H1 (cell line): Measurements from ENCODE around the gene STK26. TPM values are rescaled to one million over a fixed set of nuclear protein-coding genes. Genes with fewer than 3 reads are reported as not detected.

Experiments
- CTCF ChIA-PET: fragments of 300-600 bp; sonication (Branson Sonifier 250); formaldehyde crosslinking; loops from one replicate; lab custom pipeline; 2021; ENCODE audit not compliant: partially characterized antibody; lab: Charles Lee
- POLR2A ChIA-PET: fragments of 300-600 bp; sonication (Branson Sonifier 250); formaldehyde crosslinking; loops from one replicate; lab custom pipeline; 2021; ENCODE audit warnings: inconsistent platforms; ENCODE audit not compliant: partially characterized antibody; lab: Charles Lee
- DNase-seq, 2 experiments: peaks; one replicate each; pipeline versions ENCODE4 v3.0.0 to v3.0.0-alpha.2; 2010 to 2022; ENCODE audit warnings: low spot score in 2 of 2, low read depth in 1 of 2, mixed read lengths in 1 of 2
- FAIRE-seq: peaks from 2 replicates; lab custom pipeline; 2011; peaks lifted over from hg19 to GRCh38; lab: Jason Lieb, UNC
- H2AFZ ChIP-seq: 2 replicates; pipeline ENCODE4 v1.8.1; 2012; ENCODE audit warnings: low read length, inconsistent platforms
- H2AK5ac ChIP-seq: 2 replicates; pipeline ENCODE4 v1.6.1; 2013; ENCODE audit warnings: low read depth, low read length
- H2BK120ac ChIP-seq: replicated peaks from 2 replicates; pipeline ENCODE3; 2013; ENCODE audit warnings: low read depth, low read length, inconsistent platforms
- H2BK12ac ChIP-seq: 2 replicates; pipeline ENCODE4 v1.6.1; 2013; ENCODE audit warnings: low read depth, low read length
- H2BK15ac ChIP-seq: 2 replicates; pipeline ENCODE4 v1.6.1; 2013; ENCODE audit warnings: low read length
- H2BK20ac ChIP-seq: 2 replicates; pipeline ENCODE4 v1.6.1; 2013; ENCODE audit warnings: low read length
- H2BK5ac ChIP-seq: 2 replicates; pipeline ENCODE4 v1.6.1; 2013; ENCODE audit warnings: low read depth, low read length
- H3K14ac ChIP-seq: 2 replicates; pipeline ENCODE4 v1.6.1; 2013; ENCODE audit warnings: inconsistent platforms; ENCODE audit not compliant: insufficient read length
- H3K18ac ChIP-seq: 2 replicates; pipeline ENCODE4 v1.6.1; 2013; ENCODE audit warnings: low read length; ENCODE audit errors: extremely low read depth
- H3K23ac ChIP-seq: 2 replicates; pipeline ENCODE4 v1.6.1; 2013; ENCODE audit warnings: inconsistent platforms; ENCODE audit not compliant: insufficient read length
- H3K23me2 ChIP-seq: 2 replicates; pipeline ENCODE4 v1.6.1; 2013; ENCODE audit warnings: low read depth, low read length
- H3K27ac ChIP-seq: 2 replicates; pipeline ENCODE4 v1.6.1; 2011; ENCODE audit warnings: low read depth, low read length, inconsistent platforms
- H3K27me3 ChIP-seq, 4 experiments: replicated peaks in 1 of 4; 1 replicate in 1 of 4; 2 replicates in 3 of 4; pipeline versions ENCODE4 v1.6.1 to v1.8.1; 2011 to 2013; ENCODE audit warnings: low read length in 3 of 4, mild to moderate bottlenecking in 3 of 4, inconsistent platforms in 2 of 4, mixed read lengths in 2 of 4, moderate library complexity in 1 of 4; ENCODE audit not compliant: control insufficient read depth in 3 of 4, insufficient read depth in 3 of 4; ENCODE audit errors: extremely low read depth in 1 of 4
- H3K36me3 ChIP-seq, 4 experiments: 2 replicates each; pipeline versions ENCODE4 v1.6.1 to v1.8.1; 2011 to 2013; ENCODE audit warnings: mild to moderate bottlenecking in 4 of 4, low read length in 3 of 4, moderate library complexity in 2 of 4, control low read depth in 1 of 4, inconsistent platforms in 1 of 4; ENCODE audit not compliant: insufficient read depth in 4 of 4, control insufficient read depth in 2 of 4
- H3K4ac ChIP-seq: replicated peaks from 2 replicates; pipeline ENCODE3; 2013; ENCODE audit warnings: low read length, low read depth, mixed read lengths, inconsistent platforms; ENCODE audit not compliant: insufficient read length
- H3K4me1 ChIP-seq, 4 experiments: replicated peaks in 1 of 4; 1 replicate in 1 of 4; 2 replicates in 3 of 4; pipeline versions ENCODE4 v1.6.1 to v1.8.1; 2011 to 2013; ENCODE audit warnings: low read length in 3 of 4, inconsistent platforms in 2 of 4, mixed read lengths in 1 of 4; ENCODE audit not compliant: insufficient read depth in 4 of 4, control insufficient read depth in 3 of 4
- H3K4me2 ChIP-seq, 2 experiments: 2 replicates each; pipeline versions ENCODE4 v1.6.1 to v1.8.1; 2011 to 2013; ENCODE audit warnings: low read depth in 2 of 2, low read length in 2 of 2, control low read depth in 1 of 2, inconsistent platforms in 1 of 2, mild to moderate bottlenecking in 1 of 2; ENCODE audit not compliant: insufficient read depth in 1 of 2
- H3K4me3 ChIP-seq, 4 experiments: fragments of 200-600, 300-600 bp in 1 of 4; sonication (generic), shearing (Covaris generic), sonication (Bioruptor Twin) in 1 of 4; 2 replicates each; pipeline versions ENCODE4 v1.5.1 to v1.8.1; 2011 to 2016; ENCODE audit warnings: low read length in 4 of 4, low read depth in 3 of 4, control low read depth in 2 of 4, inconsistent platforms in 2 of 4, mild to moderate bottlenecking in 2 of 4, mixed read lengths in 1 of 4, moderate library complexity in 1 of 4; ENCODE audit not compliant: insufficient read depth in 2 of 4; ENCODE audit errors: extremely low read depth in 1 of 4
- H3K56ac ChIP-seq: replicated peaks from 2 replicates; pipeline ENCODE3; 2013; ENCODE audit warnings: low read depth, mild to moderate bottlenecking, mixed read lengths, low read length, inconsistent platforms; ENCODE audit not compliant: insufficient read length
- H3K79me1 ChIP-seq: 2 replicates; pipeline ENCODE4 v1.6.1; 2013; ENCODE audit warnings: low read depth, low read length, control low read depth
- H3K79me2 ChIP-seq, 2 experiments: 2 replicates each; pipeline versions ENCODE4 v1.6.1 to v1.8.1; 2012 to 2013; ENCODE audit warnings: low read length in 2 of 2, mild to moderate bottlenecking in 2 of 2, inconsistent platforms in 1 of 2; ENCODE audit not compliant: insufficient read depth in 2 of 2, control insufficient read depth in 1 of 2
- H3K9ac ChIP-seq, 4 experiments: replicated peaks in 1 of 4; 1 replicate in 1 of 4; 2 replicates in 3 of 4; pipeline versions ENCODE4 v1.6.1 to v1.8.1; 2011 to 2013; ENCODE audit warnings: low read depth in 3 of 4, low read length in 3 of 4, control low read depth in 2 of 4, mild to moderate bottlenecking in 2 of 4, moderate library complexity in 2 of 4, inconsistent platforms in 1 of 4; ENCODE audit errors: extremely low read depth in 1 of 4
- H3K9me3 ChIP-seq, 2 experiments: 2 replicates each; pipeline versions ENCODE4 v1.6.1 to v1.8.1; 2012 to 2013; ENCODE audit warnings: mild to moderate bottlenecking in 2 of 2, moderate library complexity in 2 of 2, control low read depth in 1 of 2, inconsistent platforms in 1 of 2, low read depth in 1 of 2, low read length in 1 of 2, mixed read lengths in 1 of 2; ENCODE audit not compliant: insufficient read depth in 2 of 2
- H4K20me1 ChIP-seq, 2 experiments: replicated peaks in 1 of 2; 2 replicates each; pipeline versions ENCODE3 to v1.8.1; 2011 to 2013; ENCODE audit warnings: inconsistent platforms in 2 of 2, low read length in 2 of 2, mild to moderate bottlenecking in 1 of 2; ENCODE audit not compliant: insufficient read depth in 2 of 2, control insufficient read depth in 1 of 2
- H4K5ac ChIP-seq: 2 replicates; pipeline ENCODE4 v1.6.1; 2013; ENCODE audit warnings: low read length, low read depth, mixed read lengths, inconsistent platforms; ENCODE audit not compliant: insufficient read length
- H4K8ac ChIP-seq: 2 replicates; pipeline ENCODE4 v1.8.0; 2013; ENCODE audit warnings: mild to moderate bottlenecking, moderate library complexity, low read length, inconsistent platforms; ENCODE audit not compliant: insufficient read depth; ENCODE audit errors: extremely low read depth
- H4K91ac ChIP-seq: replicated peaks from 2 replicates; pipeline ENCODE3; 2013; ENCODE audit warnings: low read length, mixed read lengths, inconsistent platforms; ENCODE audit not compliant: insufficient read length
- ASH2L ChIP-seq: fragments of 200-600, 300-600 bp; sonication (generic); IDR thresholded peaks from one replicate; pipeline ENCODE4 v1.7.1; 2017; ENCODE audit warnings: low read length
- BACH1 ChIP-seq: IDR thresholded peaks from 2 replicates; pipeline ENCODE4 v1.6.1; 2012; ENCODE audit warnings: low read length, improper control_type of control experiment
- CREB1 ChIP-seq: IDR thresholded peaks from 2 replicates; pipeline ENCODE4 v1.6.1; 2012; ENCODE audit warnings: inconsistent platforms
- EP300 ChIP-seq, 2 experiments: IDR thresholded peaks; 1 replicate in 1 of 2; 2 replicates in 1 of 2; pipeline ENCODE4 v1.6.1; 2011 to 2012; ENCODE audit warnings: low read depth in 2 of 2, low read length in 2 of 2, mild to moderate bottlenecking in 2 of 2, borderline replicate concordance in 1 of 2, inconsistent platforms in 1 of 2, moderate library complexity in 1 of 2
- GTF2F1 ChIP-seq: IDR thresholded peaks from 2 replicates; pipeline ENCODE4 v1.6.1; 2012; ENCODE audit warnings: low read depth, low read length, improper control_type of control experiment, borderline replicate concordance
- KDM1A ChIP-seq: fragments of 200-600, 300-600 bp; sonication (generic); IDR thresholded peaks from 2 replicates; pipeline ENCODE4 v1.7.1; 2016; ENCODE audit warnings: mild to moderate bottlenecking, low read length, borderline replicate concordance
- MAFK ChIP-seq: IDR thresholded peaks from 2 replicates; pipeline ENCODE4 v1.6.1; 2012; ENCODE audit warnings: low read depth, mild to moderate bottlenecking, improper control_type of control experiment, low read length
- POLR2AphosphoS5 ChIP-seq: IDR thresholded peaks from 2 replicates; pipeline ENCODE4 v1.6.1; 2011; ENCODE audit warnings: low read depth, low read length
- SIN3A ChIP-seq, 2 experiments: IDR thresholded peaks in 1 of 2; conservative IDR thresholded peaks in 1 of 2; 2 replicates each; pipeline ENCODE4 v1.6.1; 2011 to 2012; ENCODE audit warnings: low read length in 2 of 2, improper control_type of control experiment in 1 of 2, low read depth in 1 of 2, mild to moderate bottlenecking in 1 of 2
- SP4 ChIP-seq: IDR thresholded peaks from 2 replicates; pipeline ENCODE4 v1.6.1; 2012; ENCODE audit warnings: low read length, inconsistent platforms
- polyA plus RNA-seq, 7 experiments: library from polyadenylated mRNA; depleted of rRNA in 3 of 7; stranded (reverse) in 5 of 7; unstranded in 2 of 7; fragments of >200 nt in 5 of 7; fragments of 200-250 nt in 2 of 7; gene quantifications; 1 replicate in 5 of 7; 2 replicates in 1 of 7; 4 replicates in 1 of 7; pipeline versions ENCODE4 v1.2.1 to v1.2.3, GENCODE V29; 2011 to 2013; ENCODE audit warnings: missing spikeins in 2 of 7, mixed read lengths in 2 of 7
- total RNA-seq: library from RNA; stranded (reverse); fragmentation: NEBNext Ultra II Directional; extraction: Animal tissue kit (Norgen Biotek cat#: 25700); gene quantifications from 2 replicates; pipeline ENCODE4 v1.2.1, GENCODE V29; 2021

Gene STK26
- total and polyA plus RNA-seq, 2 of the 8 experiments (the other 6 are each of a cell fraction or from before 2014, with no cell fraction given) = 24.2 to 98.2 TPM

GRCh38 chrX:131979116-131979515 is 44.0 kb upstream of the STK26 start:
- no peaks in the 10 kb centered on the region for H4K20me1 ChIP-seq
- no peaks in the 10 kb centered on the region for H3K36me3 ChIP-seq
- POLR2A ChIA-PET = no interaction called here
- no peak for TF ChIP-seq BACH1
- TF ChIP-seq SP4 = no peak
- no peak for TF ChIP-seq ASH2L
- no peak for TF ChIP-seq SIN3A (conservative IDR thresholded peaks at IDR 0.05 in 1 of 2, IDR thresholded peaks at IDR 0.05 in 1 of 2; ENCODE audit: low read depth in 1 of 2, low read length in 2 of 2)
- TF ChIP-seq GTF2F1 = no peak
- TF ChIP-seq KDM1A = no peak
- no peak for TF ChIP-seq MAFK
- no peak for TF ChIP-seq CREB1
- TF ChIP-seq EP300 (IDR thresholded peaks at IDR 0.05; ENCODE audit: borderline replicate concordance in 1 of 2, low read depth in 2 of 2, low read length in 2 of 2) = no peak
- TF ChIP-seq POLR2AphosphoS5 = no peak
- H3K27ac ChIP-seq = no peak overlapping the region
- H4K5ac ChIP-seq = no peak overlapping the region
- CTCF ChIA-PET = interaction anchor here (1.3 kb wide), 1 partner anchor 138 kb away, joined by 4 read pairs; no protein-coding TSS in a partner anchor
- FAIRE-seq = no peak
- no peak overlapping the region for H2BK120ac ChIP-seq
- no peak overlapping the region for H2AFZ ChIP-seq
- peaks cover 0 to 5% (median 2%) of the 10 kb centered on the region in 4 experiments; a peak in 3 of 7 replicates for H3K4me1 ChIP-seq
- no peak overlapping the region for H3K4me2 ChIP-seq
- H2BK12ac ChIP-seq = no peak overlapping the region
- no peak overlapping the region for H2AK5ac ChIP-seq
- H3K14ac ChIP-seq = no peak overlapping the region
- no peak overlapping the region for H3K56ac ChIP-seq
- no peak overlapping the region for H3K4ac ChIP-seq
- no peaks in the 10 kb centered on the region for H3K79me1 ChIP-seq
- H3K23me2 ChIP-seq = no peaks in the 10 kb centered on the region
- no peak overlapping the region for H2BK20ac ChIP-seq
- no peak for DNase-seq
- H4K8ac ChIP-seq = no peak overlapping the region
- no peak overlapping the region for H2BK15ac ChIP-seq
- H4K91ac ChIP-seq = no peak overlapping the region
- no peaks in the 10 kb centered on the region for H3K79me2 ChIP-seq
- no peak overlapping the region for H2BK5ac ChIP-seq
- H3K9ac ChIP-seq = no peak overlapping the region
- H3K9me3 ChIP-seq = no peaks in the 10 kb centered on the region
- H3K4me3 ChIP-seq = no peak overlapping the region
- no peaks in the 10 kb centered on the region for H3K27me3 ChIP-seq
- H3K23ac ChIP-seq = no peak overlapping the region
- H3K18ac ChIP-seq = no peak overlapping the region
